ENCODE results near the gene MAGEC2.

Gene MAGEC2, protein sequence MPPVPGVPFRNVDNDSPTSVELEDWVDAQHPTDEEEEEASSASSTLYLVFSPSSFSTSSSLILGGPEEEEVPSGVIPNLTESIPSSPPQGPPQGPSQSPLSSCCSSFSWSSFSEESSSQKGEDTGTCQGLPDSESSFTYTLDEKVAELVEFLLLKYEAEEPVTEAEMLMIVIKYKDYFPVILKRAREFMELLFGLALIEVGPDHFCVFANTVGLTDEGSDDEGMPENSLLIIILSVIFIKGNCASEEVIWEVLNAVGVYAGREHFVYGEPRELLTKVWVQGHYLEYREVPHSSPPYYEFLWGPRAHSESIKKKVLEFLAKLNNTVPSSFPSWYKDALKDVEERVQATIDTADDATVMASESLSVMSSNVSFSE

DNA sequence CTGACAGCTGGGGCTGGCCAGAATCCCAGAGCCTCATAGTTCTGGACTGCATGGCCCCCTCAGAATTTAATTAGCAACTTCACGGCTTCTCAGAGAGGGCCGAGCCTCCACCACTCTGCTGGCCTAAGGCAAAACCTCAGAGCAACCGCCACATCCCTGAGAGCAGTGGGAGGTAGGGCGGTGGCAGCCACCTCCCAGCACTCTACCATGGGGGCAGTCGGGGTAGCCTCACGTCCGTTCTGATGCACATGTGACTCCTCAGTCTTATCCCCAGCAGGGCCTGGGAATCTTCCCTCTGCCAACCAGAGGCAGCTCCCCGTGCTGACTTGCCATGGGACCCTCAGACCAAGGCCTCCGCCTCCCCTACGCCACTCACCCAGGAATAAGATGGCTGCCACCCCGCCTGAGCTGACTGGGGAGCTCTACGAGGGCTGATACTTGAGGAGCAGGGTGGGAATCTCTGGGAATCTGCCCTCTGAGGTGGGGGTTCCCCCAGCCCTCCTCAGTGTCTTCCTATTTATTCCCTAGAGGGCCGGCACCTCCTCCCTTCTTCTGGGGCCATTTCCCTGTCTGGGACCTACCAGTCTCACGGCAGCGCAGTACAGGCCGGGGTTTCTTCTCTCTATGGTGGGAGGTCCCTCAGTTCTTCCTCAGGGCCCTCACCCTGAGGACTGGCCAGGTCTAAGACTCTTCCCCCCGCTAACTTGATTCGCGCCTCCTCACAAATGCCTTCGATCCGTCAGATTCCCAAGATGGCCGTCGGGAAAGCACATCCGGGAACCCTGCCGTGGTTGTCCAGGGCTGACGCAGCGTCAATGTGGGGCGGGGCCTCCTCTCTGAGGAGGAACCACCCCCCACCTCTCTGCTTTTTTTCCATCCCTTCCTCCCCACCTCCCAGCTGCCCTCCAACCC is at the start of gene MAGEC2:
MAGEC2 (minus strand) TSS at position 769 of the 912 bp plus-strand sequence. CDS start 1,303 bp downstream, outside the sequence.
- no peak for DNase-seq (ENCODE audit: low read depth in 2 of 2, low spot score in 1 of 2)

DNA sequence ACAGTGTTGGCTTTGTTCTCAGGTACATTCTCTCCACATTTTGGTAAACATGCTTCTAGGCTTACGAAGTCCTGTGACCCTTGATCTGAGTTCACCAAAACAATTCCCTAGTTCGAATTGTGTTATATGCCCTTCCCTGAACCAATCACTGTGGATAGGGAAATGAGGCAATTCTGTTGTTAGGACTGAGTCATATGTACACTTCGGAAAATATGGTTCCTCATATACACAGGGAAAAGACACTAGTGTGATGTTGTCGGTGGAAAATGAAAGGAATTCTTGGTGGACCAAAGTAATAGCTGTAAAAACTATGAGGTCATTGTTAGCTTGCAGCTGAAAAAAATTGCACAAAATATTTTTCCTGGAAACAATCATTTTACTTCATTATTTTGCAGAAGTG is 46.6 kb upstream of the MAGEC2 start:
- DNase-seq (ENCODE audit: low read depth in 2 of 2, low spot score in 1 of 2), result no peak

DNA sequence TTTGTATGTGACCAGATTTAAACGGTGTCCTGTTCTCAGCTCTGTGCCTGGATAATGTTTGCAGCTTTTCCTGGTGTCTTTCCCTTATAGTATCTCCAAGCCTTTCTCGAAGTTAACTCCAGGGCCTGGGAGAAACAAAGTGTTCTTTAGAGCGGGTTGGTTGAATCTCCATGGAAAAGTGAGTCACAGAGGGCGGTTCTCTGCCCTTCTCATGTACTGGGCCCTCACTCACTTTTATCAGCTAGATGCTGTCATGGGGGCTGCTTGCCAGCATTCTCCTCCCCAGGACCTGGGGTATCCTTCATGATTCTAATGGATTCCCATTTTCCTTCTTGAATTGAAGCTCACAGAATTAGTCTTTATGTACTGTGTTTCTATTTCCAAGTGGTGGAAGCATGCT is 46.1 kb upstream of the MAGEC2 start:
- no peak for DNase-seq (ENCODE audit: low read depth in 2 of 2, low spot score in 1 of 2)

DNA sequence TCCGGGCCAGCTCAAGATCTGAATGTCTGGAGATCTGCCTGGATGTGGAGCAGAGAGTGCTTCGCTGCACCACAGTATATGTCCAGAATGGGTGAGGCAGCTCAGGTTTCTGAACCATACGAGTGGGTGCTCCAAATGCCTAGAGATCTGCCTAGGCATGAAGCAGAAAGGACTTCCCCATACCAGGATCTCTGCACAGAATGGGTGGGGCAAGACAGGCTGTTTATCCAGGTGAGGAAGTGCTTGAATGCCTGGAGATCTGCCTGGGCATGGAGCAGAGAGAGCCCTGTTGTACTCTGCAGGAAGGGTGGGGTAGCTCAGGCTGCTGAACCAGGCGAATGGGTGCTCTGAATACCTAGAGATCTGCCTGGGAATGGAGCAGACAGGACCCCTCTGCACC is 45.4 kb upstream of the MAGEC2 start:
- DNase-seq (ENCODE audit: low read depth in 2 of 2, low spot score in 1 of 2), result no peak

DNA sequence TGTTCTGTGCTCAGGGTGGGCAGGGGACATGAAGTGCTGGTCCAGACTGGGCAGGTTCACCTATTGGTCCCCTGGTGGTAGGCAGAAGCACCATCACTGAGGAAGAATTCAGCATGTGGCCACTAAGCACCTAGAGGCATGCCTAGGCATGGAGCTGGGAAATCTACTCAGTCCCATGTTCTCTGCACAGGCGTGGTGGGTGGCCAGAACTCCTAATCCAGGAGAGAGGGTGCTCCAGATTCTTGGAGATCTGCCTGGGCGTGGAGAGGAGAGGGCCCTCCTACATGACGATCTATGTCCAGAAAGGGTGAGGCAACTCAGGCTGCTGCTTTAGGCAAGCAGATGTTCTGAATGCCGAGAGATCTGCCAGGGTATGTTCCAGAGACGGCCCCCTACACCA is 44.6 kb upstream of the MAGEC2 start:
- no peak for DNase-seq (ENCODE audit: low read depth in 2 of 2, low spot score in 1 of 2)

DNA sequence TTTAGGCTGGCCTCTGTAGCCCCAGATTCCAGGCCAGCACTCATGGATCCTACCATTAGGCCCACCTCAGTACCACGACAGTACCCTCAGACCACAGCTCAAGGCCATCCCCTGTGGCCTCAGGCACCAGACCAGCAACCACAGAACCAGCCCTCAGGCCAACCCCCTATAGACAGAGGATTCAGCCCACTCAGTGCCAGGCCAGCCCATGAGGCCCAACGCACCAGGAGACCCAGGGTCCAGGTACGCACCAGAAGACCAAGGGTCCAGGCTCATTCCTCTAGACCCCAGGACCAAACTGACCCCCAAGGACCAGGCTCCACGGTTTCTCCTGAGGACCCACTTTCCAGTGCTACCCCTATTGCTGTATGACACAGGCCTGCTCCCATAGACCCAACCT is 39.5 kb upstream of the MAGEC2 start:
- DNase-seq (ENCODE audit: low read depth in 2 of 2, low spot score in 1 of 2), result no peak

DNA sequence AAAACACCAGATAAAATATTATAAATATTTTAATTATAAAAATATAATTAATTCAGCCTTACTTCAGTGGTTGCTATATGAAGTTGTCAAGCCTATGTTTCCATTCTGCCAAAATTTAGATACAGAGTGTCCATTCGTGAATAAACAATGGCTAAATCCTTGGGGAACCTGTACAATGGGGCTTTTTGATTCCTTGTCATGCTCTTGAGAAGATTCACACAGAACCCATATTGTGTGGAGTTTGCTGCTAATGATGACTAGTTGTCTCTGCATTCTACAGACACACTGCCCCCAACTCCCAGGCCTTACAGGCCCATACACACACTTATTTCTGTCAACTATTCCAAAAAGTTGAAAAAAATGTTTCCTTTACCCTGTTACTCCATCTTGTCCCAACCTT is 33.4 kb upstream of the MAGEC2 start:
- DNase-seq (ENCODE audit: low read depth in 2 of 2, low spot score in 1 of 2), result no peak

DNA sequence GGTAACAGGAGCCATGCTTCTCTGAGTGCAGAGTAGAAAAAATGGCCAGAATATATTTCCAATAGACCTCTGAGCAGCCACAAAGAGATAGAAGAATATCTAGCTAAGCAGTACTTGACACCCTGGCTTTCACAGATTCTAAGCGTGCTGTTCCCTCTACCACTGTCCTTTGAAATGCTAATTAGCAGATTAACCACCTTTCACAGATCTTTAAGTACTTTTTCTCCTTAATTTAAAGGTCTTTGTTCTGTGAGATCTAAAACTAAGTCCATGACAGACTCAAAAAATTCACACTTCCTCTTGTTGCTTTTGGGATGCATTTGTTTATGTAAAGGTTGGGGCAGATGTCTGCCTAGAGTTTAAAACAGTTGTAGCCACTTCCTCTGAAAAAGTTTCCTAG is 28.3 kb upstream of the MAGEC2 start:
- no peak for DNase-seq (ENCODE audit: low read depth in 2 of 2, low spot score in 1 of 2)

DNA sequence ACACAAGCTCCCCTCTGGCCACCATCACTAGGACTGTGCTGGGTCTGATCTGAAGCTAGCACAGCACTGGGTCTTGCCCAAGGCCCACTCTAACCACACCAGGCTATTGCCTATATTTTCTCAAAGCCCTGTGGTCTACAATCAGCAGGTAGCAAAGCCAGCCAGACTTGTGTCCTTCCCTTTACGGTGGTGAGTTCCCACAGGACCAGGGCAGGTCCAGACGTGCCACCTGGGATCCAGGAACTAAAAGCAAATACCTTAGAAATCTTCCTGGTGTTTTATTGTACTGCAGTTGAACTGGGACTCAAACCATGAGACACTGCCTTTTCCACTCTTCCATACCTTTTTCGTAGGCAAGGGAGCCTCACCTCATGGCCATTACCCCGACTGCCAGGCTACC is 9.0 kb upstream of the MAGEC2 start:
- no peak for DNase-seq (ENCODE audit: low read depth in 2 of 2, low spot score in 1 of 2)

DNA sequence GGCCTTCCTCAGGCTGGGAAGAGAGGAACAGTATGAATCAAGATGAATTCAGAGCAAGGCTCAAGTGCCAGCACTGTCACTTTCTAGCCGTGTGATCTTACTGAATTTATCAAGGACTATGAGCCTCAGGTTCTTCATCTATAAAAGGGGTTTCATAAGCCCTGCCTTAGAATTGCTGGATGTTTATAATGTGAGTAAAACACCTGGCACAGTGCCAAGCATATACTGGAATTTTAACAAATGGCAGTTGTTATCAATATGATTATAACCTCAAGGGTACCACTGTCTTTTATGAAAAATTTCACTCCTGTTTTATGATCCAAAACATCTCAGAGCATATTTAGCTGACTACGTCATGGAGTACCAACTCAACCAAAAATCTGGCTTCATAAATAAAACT is 4.0 kb downstream of the MAGEC2 start:
- DNase-seq (ENCODE audit: low read depth in 2 of 2, low spot score in 1 of 2), result no peak

DNA sequence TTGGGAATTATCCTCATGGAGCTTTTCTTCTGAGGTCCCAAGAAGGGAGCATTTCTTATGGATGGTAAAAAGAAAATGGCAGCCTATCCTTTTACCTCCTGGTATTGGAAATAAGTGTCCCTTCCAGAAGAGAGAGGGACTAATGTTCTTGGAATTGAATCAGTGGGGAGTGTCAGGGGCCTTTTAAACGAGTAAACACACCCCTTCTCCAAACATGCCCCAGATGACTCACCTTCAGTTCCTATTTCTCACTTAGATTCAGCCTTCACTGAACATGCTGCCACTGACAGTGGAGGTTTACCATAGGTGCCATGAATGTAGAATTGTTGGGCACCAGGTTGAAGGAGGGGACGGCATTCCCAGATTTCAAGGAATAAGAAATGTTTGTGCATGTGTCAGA is 19.0 kb downstream of the MAGEC2 start:
- DNase-seq (ENCODE audit: low read depth in 2 of 2, low spot score in 1 of 2), result no peak

DNA sequence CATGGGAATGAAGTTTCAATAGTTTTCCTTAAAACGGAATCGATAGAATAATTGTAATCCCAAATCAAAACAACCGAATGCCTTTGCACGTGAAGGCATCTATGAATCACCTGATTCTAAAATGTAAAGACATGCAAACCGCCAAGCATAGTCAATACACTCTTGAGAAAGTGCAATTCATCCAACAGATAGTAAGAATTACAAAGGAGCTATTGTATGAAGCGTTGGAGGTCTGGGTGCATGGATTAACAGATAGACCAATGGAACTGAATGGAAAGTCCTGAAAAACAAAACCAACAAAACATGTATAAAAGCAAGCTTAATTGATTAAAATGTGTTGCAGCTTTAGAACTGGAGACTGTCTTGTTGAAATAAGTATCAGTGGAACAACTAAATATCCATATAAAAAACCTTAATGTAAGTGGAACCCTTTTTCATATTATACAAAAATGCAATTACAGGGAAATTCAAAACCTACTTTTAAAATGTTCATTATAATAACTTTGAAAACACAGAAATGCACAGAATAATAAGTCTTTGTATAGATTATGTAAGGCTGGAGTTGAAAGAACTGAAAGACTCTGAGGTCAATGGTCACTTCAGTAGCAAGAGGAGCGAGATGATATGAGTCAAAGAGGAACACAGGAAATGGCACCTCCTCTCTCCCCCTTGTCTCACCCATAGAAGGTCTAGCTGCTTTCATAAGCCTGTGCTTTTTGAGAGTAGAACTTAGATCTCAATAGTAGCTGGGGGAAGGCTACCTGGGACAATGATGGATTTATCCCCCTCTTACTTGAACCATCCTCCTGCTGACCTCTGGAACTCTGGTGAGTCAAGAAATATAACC is 20.1 kb downstream of the MAGEC2 start:
- DNase-seq (ENCODE audit: low read depth in 2 of 2, low spot score in 1 of 2), result no peak

DNA sequence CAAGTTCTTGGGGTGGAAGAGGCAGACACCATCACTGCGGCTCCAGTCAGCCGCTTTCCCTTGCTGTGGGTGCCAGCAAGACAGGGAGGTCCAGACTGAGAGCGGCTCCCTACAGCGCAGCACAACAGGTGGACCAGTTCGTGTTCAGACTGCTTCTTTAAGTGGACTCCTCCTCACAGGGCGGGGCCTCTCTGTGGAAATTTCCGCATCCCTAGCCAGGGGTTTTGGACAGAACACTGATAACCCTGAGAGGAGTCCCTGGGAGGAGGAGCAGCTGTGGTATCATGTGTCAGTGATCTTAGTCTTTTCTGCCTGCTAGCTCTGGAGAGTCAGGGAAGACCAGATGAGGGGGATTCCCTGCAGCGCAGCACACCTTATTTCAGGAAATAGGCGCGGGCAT is 48.5 kb downstream of the MAGEC2 start:
- no peak for DNase-seq (ENCODE audit: low read depth in 2 of 2, low spot score in 1 of 2)
